HG03439 (cell line): Measurements from ENCODE around the gene LURAP1L.

Experiments used
- ATAC-seq: cut with Tn5 transposase; IDR thresholded peaks from one replicate; pipeline ENCODE4 v1.9.1; 2021; ENCODE audit warnings: mild to moderate bottlenecking, moderate library complexity; ENCODE audit not compliant: unreplicated experiment

Gene LURAP1L

DNA sequence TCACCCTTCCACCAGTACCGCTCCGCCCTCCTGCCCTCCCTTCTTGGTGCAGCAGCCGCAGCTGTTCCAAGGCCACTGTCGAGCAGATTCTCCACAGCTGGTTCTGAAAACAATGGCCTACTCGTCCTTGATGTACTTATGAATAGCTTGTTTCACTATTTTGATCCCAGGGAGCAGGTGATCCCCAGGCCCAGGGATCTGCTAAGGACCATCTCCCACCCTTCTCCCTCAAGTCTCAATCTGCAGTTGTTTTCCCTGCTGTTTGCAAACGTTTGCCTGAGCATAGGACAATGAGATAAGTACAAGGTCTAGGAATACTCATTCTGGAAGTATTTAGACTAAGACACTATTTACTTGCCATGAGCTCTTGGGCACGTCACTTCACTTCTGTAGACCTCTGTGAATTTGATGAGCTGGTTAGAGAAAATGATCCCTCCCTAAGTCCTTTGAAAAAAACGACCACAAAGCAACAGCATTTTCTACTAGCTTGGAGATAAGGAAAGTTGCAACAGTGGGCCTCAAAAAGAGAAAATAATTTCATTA, 1.8 kb downstream of the LURAP1L start:
- no peak for ATAC-seq

DNA sequence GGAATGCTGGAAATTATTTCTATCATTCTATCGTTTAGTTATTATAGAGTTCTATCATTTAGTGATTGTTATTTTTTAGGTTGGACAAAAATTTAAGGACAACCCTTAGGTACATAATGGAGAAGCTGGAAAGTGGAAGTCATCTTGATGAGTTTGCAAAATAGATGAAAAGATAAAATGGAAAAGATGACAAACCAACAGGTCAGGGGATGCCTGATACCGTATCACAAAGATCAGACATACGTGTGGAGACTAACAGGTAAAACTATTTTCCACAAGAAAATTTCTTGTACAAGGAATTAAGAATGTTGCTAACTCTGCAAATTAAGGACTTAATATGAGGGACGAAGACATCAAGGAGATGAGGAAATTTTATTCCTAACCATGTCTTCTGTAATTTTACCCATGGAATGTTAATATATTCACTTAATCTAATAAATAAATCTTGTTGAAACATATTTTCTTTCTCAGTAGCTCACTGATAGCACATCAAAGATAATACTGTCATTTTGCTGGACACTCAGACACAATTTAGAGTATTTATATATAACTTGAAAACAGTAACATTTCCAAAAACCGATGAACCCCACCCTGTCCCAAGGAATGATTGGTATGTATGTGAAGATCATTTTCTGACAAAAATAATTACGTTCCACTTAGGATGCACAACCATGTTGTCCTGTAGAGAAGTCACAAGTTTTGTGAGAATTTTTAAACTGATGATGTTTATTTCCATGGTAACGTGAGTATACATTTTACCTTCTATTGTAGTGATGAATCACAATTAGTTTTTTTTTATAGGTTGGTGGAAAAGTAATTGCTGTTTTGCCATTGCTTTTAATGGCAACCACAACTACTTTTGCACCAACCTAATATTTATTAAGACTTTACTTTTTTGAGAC, 2.6 kb downstream of the LURAP1L start:
- ATAC-seq, result no peak

GRCh38 chr9:12778389-12778788, 3.6 kb downstream of the LURAP1L start:
- ATAC-seq, result no peak

DNA sequence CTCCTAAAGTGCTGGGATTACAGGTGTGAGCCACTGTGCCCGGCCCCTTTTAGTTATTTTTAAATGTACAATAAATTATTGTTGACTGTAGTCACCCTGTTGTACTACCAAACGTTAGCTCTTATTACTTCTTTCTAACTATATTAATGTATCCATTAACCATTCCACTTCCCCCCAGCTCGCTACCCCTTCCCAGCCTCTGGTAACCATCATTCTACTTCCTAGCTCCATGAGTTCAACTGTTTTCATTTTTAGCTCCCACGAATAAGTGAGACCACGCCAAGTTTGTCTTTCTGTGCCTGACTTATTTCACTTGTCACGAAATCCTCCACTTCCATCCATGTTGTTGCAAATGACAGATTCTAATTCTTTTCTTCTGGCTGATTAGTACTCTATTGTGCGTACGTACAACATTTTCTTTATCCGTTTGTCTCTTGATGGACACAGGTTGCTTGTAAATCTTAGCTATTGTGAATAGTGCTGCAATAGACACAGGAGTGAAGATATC, 6.5 kb downstream of the LURAP1L start:
- no peak for ATAC-seq

- peak; percentile 13 for ATAC-seq
These were observed 9.1 kb downstream of the LURAP1L start for GRCh38 chr9:12783767-12784460.

- ATAC-seq, result peak; percentile 94
These were observed 9.8 kb downstream of the LURAP1L start for GRCh38 chr9:12784461-12785259.

DNA sequence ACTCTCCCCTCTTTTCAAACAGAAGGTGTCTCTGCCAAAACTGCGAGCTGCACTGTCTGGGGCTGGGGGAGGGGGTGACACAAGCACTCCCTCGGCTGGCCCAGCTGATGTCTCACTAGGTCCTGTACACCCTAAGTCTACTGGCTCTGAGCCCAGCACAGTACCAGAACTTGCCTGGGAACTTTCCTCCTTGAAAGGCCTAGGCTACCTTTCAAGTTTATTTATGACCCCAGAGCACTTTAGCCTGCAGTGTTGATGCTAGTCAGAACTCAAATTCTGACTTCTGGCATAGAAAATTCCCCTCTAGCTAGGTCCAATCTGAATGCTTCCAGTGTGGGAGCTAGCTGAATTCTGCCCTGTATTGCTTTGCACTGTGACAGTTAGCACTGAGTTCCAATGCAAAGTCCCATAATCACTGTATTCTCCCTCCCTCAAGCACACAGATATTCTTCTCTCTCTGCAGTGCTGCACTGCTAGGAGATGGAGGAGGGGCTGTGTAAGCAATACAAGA, 10.5 kb downstream of the LURAP1L start:
- no peak for ATAC-seq

DNA sequence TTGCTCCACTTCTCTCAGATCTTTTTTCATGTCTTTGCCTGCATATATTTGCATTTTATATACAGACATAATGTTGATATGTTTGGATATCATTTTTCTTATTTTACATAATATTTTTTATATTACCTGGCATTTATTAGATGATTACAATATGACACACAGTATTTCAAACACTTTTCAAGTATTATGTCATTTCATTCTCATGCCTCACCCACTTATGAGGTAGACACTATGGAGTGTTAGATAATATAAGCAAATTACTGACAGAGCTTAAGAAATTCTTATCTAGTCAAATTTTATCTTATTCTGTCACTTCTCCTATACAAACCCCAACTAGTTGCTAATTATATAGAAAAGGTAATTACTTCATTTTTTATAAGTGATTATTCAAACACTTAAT, 11.1 kb downstream of the LURAP1L start:
- ATAC-seq, result no peak

DNA sequence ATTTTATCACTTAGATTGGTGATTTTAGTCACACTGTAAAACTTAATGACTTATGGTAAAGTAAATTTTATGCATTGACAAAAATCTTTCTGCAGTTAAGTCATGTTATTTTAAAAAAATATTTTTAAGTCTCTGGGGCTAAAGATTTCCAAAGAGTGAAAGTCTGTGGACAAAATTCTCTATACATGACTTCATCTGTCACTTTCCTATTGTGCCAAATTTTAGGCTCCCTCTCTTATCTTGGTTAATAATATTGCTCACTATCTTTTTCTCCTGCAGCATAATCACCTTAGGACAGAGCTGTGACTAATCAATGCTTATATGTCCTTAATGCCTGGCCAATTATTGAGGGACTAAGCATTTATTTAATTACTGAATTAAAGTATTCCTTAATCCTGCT, 15.2 kb downstream of the LURAP1L start:
- no peak for ATAC-seq

DNA sequence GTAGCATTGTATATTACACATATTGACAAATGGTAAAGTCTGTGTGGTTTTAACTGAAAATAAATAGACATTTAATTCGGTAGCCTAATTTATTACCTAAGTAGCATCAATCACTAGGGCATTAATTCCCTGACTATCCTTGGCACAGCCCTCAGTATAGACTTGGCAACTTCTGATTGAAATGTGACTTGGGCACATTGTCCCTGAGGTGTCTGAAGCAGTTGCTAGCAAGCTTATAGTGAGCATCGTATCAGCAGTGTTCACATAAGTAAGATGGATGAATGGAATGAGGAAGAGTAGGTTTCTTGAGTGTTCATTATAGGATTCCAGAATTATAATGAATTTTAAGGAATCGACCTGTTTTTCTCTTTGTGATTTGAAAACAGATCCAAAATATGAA, 16.1 kb downstream of the LURAP1L start:
- ATAC-seq, result no peak

- no peak for ATAC-seq
These were observed 19.4 kb downstream of the LURAP1L start for GRCh38 chr9:12794101-12794799.

DNA sequence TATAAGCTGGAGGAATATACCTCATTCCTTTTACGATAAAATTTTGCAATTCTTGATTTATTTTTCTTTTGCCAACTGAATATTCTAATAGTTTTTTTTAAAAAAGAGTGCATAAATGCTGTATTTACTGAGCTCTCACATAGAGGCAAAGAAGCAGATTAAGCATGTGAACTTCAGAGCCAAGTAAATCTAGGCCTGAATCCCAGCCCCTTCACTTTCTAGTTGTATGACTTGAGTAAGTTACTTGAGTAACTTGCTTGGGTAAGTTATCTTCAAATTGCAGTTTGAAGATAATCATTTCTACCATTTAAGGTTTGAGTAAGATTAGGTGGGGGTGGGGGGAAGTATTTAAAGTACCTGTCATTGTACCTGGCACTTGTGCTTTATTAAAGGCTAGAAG, 21.8 kb downstream of the LURAP1L start:
- no peak for ATAC-seq

GRCh38 chr9:12797037-12797436, 22.2 kb downstream of the LURAP1L start:
- no peak for ATAC-seq

DNA sequence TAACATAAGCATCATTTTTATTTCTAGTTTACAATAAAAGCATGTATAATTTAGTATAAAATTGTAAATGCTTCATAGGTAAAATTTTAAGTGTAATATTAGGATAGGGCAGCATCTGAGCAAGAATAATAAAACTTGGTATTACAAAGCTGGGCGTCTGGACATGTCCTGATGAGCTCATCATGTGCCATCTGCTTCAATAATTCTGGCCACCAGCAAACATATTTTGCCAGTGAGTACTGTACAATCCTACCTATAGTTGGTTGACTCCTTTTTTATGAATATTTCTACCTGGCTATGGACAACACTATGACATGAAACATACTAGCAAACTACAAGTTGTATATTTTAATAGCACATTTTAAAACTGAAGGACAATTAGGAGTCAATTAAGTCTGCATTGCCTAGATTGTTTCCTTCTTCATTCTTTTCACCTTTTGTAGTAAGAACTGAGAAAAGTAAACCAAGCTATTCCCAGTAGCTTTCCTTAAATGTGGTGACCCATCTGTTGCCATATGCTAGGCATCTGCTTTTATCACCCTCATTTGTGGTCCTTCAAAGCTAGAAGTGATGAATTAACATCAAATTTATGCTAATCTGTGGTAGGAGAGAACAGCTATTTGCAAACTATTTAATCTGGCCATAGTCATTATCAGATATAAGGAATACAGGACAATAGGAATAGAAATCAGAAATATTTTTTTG, 23.4 kb downstream of the LURAP1L start:
- no peak for ATAC-seq

- no peak for ATAC-seq
These were observed 26.4 kb downstream of the LURAP1L start for GRCh38 chr9:12801187-12801586.

DNA sequence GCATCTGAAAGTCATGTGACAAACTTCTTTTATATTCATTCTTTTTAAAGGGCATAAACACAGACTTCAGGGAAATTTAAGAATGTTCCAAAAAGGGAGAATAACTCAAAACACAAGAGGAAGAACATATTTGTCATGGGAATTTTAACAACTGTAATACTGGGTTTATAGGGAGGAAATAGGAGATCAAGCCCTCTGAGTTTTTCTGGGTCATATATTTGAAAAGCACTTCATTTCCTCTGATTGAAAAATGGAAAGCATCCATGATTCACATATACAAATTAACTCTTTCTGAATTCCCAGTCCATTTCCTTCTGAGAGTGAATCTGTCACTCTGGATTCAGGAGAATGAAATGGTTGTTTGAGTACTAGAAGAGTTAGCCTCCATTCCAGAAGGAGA, 26.8 kb downstream of the LURAP1L start:
- no peak for ATAC-seq

- no peak for ATAC-seq
These were observed 27.3 kb downstream of the LURAP1L start for GRCh38 chr9:12802093-12802492.

DNA sequence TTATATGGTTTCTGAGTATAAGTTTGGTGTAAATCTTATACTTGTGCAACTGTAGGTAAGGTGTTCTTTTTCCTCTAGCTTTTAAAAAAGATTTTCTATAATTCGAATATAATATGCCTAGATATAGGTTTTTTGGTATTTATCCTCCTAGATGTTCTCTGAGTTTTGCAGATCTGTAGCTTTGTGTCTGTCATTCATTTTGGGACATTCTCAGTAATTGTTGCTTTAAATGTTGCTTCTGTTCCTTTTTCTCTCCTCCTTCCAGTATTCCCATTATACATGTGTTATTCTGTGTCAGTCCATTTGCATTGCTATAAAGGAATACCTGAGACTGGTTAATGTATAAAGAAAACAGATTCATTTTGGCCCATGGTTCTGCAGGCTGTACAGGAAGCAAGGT, 33.7 kb downstream of the LURAP1L start:
- no peak for ATAC-seq

DNA sequence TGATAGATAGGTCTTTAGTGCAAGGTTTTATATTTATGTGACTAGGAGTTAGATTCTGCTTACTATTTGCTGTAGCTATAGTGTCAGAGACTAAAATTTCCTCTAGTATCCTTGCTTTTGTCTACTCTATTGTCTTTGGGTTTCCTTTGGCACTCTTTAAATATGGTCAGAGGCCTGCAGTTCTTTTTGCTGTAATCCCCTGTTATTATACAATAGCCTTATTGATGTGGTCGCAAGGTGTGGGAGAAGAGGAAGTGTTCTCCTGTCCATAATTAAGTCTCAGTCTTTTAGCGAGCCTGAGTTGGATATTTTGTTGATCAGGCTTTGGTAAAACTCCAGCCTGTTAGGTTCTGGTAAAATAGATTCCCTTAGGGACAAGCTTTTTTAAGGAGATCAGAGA, 34.9 kb downstream of the LURAP1L start:
- ATAC-seq, result no peak

DNA sequence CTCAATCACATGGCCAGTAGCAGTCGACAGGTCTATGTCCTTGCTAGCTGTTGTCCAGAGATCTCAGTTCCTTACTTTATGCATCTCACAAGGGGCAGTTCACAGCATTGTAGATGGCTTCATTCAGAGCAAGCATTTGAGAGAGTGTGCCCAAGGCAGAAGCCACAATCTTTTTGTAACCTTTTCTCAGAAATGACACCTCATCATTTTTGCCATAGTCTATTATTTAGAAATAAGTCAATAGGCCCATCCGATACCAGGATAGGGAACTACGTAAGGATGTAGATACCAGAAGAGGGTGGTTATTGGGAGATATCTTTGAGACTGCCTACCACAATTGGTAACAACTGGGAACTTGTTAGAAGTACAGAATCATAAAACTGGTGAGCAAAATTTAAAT, 37.1 kb downstream of the LURAP1L start:
- ATAC-seq, result no peak
